Central memory CD8-positive, alpha-beta T cell (primary cell): ENCODE data around the gene LRRC63.

ENCODE experiments used
- ATAC-seq: fragments of 150-1000 bp; cut with Tn5 transposase; replicated peaks from 2 replicates; pipeline ENCODE4 v1.10.0; 2022; ENCODE audit warnings: mild to moderate bottlenecking, moderate FRiP score, moderate number of reproducible peaks; ENCODE audit not compliant: poor library complexity, severe bottlenecking; ENCODE audit errors: extremely low read depth
- DNase-seq, 2 donors: peaks; one replicate each; pipeline ENCODE4 v3.0.0; 2021; ENCODE audit warnings: low spot score in 2 of 2
- H3K27ac Mint-ChIP-seq: one replicate; pipeline ENCODE4 v1.8.0; 2022; ENCODE audit warnings: low read depth, mild to moderate bottlenecking, moderate library complexity, mixed read lengths
- H3K27me3 Mint-ChIP-seq: one replicate; pipeline ENCODE4 v1.8.0; 2022; ENCODE audit warnings: mixed read lengths
- H3K36me3 Mint-ChIP-seq: one replicate; pipeline ENCODE4 v1.8.0; 2022; ENCODE audit warnings: mild to moderate bottlenecking, moderate library complexity, mixed read lengths; ENCODE audit not compliant: insufficient read depth
- H3K4me1 Mint-ChIP-seq: one replicate; pipeline ENCODE4 v1.8.0; 2022; ENCODE audit warnings: mixed read lengths
- H3K4me3 Mint-ChIP-seq: one replicate; pipeline ENCODE4 v1.8.0; 2022; ENCODE audit warnings: mild to moderate bottlenecking, moderate library complexity, mixed read lengths
- H3K9me3 Mint-ChIP-seq: one replicate; pipeline ENCODE4 v1.8.0; 2022; ENCODE audit warnings: mixed read lengths

The LRRC63 gene

GRCh38 chr13:46304546-46304945 lies 92.8 kb downstream of the LRRC63 start:
- ATAC-seq (no peak), DNase-seq (no peak)
- Mint-ChIP-seq H3K27ac (peak overlapping the region; percentile 36), H3K36me3 (peaks cover 6% of the 10 kb centered on the region), H3K27me3 (no peaks in the 10 kb centered on the region), H3K4me3 (no peak overlapping the region), H3K9me3 (no peaks in the 10 kb centered on the region), H3K4me1 (peaks cover 14% of the 10 kb centered on the region)

DNA sequence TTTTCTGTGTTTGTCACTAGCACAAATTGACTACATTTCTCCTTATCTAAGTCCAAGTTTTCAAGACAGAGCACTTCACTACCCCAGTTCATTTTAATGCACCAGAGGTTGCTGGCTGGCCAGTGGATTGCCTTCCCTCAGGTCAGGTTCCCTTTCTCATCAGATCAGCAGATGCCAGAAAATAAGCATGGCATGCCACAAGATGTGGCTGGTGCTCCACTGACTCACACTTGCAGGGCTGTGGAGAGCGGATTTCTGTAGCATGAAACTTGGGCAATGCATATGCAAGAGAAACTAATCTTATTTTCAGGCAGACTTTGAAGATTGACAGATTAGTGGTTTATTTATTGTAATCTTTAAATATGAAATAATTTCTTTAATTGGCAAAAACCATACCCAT lies 95.8 kb downstream of the LRRC63 start:
- Mint-ChIP-seq H3K4me1 (peaks cover 14% of the 10 kb centered on the region), H3K27ac (no peak overlapping the region), H3K4me3 (no peak overlapping the region), H3K27me3 (no peaks in the 10 kb centered on the region), H3K9me3 (no peaks in the 10 kb centered on the region), H3K36me3 (peaks cover 8% of the 10 kb centered on the region)
- DNase-seq (no peak), ATAC-seq (no peak)

DNA sequence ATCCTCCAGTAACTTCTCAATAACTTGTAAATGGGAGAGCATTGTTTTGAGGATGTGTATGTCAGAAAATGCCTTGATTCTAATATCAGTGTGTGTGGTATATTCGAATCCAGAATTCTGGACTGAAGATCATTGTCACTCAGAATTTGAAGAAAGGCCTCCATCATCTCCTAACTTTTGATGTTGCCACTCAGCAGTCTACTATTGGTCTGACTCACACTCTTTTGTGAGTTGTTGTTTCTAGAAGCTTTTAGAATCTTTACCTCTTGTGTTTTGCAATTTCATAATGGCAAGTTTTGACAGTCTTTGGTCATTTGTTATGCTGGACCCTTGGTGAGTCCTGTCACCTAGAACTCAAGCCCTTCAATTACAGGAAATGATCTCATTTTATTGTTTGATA lies 98.3 kb downstream of the LRRC63 start:
- Mint-ChIP-seq H3K4me3 (no peak overlapping the region), H3K27me3 (no peaks in the 10 kb centered on the region), H3K36me3 (peaks cover 7% of the 10 kb centered on the region), H3K9me3 (no peaks in the 10 kb centered on the region), H3K4me1 (peaks cover 12% of the 10 kb centered on the region), H3K27ac (peak overlapping the region; percentile 1)
- ATAC-seq (no peak), DNase-seq (no peak)

DNA sequence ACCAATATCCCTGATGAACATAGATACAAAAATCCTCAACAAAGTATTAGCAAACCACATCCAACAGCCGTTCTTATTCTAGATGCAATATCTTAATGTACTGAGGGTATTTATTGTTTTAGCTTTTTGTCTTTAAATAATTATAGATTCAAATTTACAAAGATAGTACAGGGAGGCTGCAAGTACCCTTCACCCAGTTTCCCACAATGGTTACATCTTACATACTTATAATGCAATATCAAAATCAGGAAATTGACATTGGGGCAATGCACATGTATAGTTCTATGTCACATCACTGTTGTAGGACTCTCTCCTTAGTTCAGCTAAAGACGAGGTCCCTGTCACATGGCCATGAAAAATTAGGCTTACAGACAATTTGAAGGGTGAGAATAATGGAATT lies 99.5 kb downstream of the LRRC63 start:
- no peak for ATAC-seq
- no peak overlapping the region for H3K27ac Mint-ChIP-seq
- DNase-seq = no peak
- H3K9me3 Mint-ChIP-seq = no peaks in the 10 kb centered on the region
- no peaks in the 10 kb centered on the region for H3K27me3 Mint-ChIP-seq
- H3K4me1 Mint-ChIP-seq = peaks cover 12% of the 10 kb centered on the region
- no peak overlapping the region for H3K4me3 Mint-ChIP-seq
- peaks cover 7% of the 10 kb centered on the region for H3K36me3 Mint-ChIP-seq

- DNase-seq (no peak), ATAC-seq (no peak)
- Mint-ChIP-seq H3K4me1 (peaks cover 12% of the 10 kb centered on the region), H3K9me3 (no peaks in the 10 kb centered on the region), H3K4me3 (no peak overlapping the region), H3K27ac (peak overlapping the region; percentile 95), H3K27me3 (no peaks in the 10 kb centered on the region), H3K36me3 (peaks cover 4% of the 10 kb centered on the region)
These were observed 101.3 kb downstream of the LRRC63 start for GRCh38 chr13:46313024-46313423.

DNA sequence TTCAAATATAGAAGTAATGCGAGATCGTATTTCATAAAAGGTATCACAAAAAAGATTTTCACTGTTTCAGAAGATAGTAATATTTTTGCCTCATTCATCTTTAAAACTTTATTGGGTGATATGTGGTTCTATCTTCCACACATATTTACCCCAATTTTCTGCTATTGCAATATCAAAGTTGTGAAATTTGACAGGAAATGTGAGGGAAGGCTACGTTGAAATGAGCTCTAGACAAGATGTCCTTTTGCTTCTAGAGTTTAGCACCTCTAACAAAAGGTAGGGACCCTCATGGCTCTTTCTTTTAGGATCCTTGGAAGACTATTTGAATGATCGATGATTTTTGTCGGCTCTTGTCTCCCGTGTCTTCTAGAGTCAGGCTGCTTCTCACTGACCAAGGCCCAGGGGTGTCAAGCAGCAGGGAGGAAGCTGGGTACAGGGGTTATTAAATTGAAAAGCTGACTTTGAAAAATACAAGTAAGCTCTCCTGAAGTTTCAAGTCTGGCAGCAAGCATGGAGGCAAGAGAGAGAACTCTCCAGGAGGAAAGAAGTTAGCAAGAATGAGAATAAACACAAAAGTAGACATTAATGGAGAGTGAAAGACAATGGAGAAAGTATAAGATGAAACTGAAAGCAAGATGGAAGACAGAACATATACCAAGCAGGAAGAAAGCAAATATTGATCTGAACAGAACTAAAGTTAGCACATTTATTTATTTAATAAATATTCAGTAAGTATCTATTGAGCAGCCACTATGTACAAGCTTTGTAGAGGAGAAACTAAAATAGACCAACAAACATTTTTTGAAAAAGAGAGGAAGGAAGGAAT lies 101.9 kb downstream of the LRRC63 start:
- peaks cover 13% of the 10 kb centered on the region for H3K4me1 Mint-ChIP-seq
- ATAC-seq = peak; percentile 83
- no peaks in the 10 kb centered on the region for H3K9me3 Mint-ChIP-seq
- H3K27ac Mint-ChIP-seq = peak overlapping the region; percentile 95
- peak overlapping the region; percentile 49 for H3K4me3 Mint-ChIP-seq
- no peak for DNase-seq
- H3K27me3 Mint-ChIP-seq = no peaks in the 10 kb centered on the region
- H3K36me3 Mint-ChIP-seq = peaks cover 4% of the 10 kb centered on the region

DNA sequence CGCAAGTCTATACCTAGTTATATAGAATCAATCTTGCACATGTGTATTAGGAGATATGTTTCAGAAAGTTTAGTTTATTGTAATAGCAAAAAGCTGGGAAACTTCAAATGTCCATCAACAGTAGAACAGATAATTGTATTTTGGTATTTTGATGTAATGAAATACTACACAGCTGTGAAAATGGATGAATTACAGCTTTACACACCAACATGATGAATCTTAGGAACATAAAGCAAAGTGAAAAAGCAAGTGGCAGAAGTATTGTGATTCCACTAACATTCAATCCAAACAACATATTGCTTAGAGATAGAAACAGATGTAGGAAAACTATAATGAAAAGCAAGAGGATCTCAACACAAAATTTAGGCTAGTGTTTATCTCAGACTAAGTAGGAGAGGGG lies 102.9 kb downstream of the LRRC63 start:
- no peaks in the 10 kb centered on the region for H3K9me3 Mint-ChIP-seq
- H3K27ac Mint-ChIP-seq = peak overlapping the region; percentile 95
- H3K4me1 Mint-ChIP-seq = peaks cover 19% of the 10 kb centered on the region
- ATAC-seq = no peak
- no peaks in the 10 kb centered on the region for H3K27me3 Mint-ChIP-seq
- no peak overlapping the region for H3K4me3 Mint-ChIP-seq
- DNase-seq = no peak
- H3K36me3 Mint-ChIP-seq = peaks cover 6% of the 10 kb centered on the region

DNA sequence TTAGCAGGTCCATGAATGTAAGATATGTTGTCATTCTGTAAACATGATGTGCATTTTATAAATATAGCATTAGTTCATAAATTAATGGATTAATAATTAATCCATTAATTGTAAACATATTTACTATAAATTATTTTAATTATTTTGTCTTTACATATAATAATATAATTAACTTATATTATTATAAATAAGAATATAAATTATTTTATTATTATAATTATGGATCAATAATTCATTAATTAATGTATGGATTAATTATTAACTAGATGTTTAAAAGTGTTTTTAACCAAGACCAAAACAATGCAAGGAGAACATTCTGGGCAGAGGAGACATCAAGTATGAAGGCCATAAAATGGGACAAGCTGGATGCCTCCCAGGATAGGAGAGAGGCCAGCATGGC lies 103.3 kb downstream of the LRRC63 start:
- peaks cover 19% of the 10 kb centered on the region for H3K4me1 Mint-ChIP-seq
- ATAC-seq (no peak), DNase-seq (no peak)
- no peaks in the 10 kb centered on the region for H3K9me3 Mint-ChIP-seq
- no peaks in the 10 kb centered on the region for H3K27me3 Mint-ChIP-seq
- H3K4me3 Mint-ChIP-seq = no peak overlapping the region
- no peak overlapping the region for H3K27ac Mint-ChIP-seq
- H3K36me3 Mint-ChIP-seq = peaks cover 6% of the 10 kb centered on the region

- Mint-ChIP-seq H3K4me1 (peaks cover 24% of the 10 kb centered on the region), H3K9me3 (no peaks in the 10 kb centered on the region), H3K4me3 (no peak overlapping the region), H3K36me3 (peaks cover 6% of the 10 kb centered on the region), H3K27me3 (no peaks in the 10 kb centered on the region), H3K27ac (peak overlapping the region; percentile 0)
- ATAC-seq (no peak), DNase-seq (no peak)
These were observed 103.9 kb downstream of the LRRC63 start for GRCh38 chr13:46315491-46316075.

GRCh38 chr13:46317120-46317519 lies 105.4 kb downstream of the LRRC63 start:
- no peaks in the 10 kb centered on the region for H3K9me3 Mint-ChIP-seq
- H3K36me3 Mint-ChIP-seq = peaks cover 4% of the 10 kb centered on the region
- DNase-seq (no peak), ATAC-seq (no peak)
- H3K4me3 Mint-ChIP-seq = no peak overlapping the region
- H3K4me1 Mint-ChIP-seq = peaks cover 37% of the 10 kb centered on the region
- H3K27ac Mint-ChIP-seq = no peak overlapping the region
- H3K27me3 Mint-ChIP-seq = no peaks in the 10 kb centered on the region

DNA sequence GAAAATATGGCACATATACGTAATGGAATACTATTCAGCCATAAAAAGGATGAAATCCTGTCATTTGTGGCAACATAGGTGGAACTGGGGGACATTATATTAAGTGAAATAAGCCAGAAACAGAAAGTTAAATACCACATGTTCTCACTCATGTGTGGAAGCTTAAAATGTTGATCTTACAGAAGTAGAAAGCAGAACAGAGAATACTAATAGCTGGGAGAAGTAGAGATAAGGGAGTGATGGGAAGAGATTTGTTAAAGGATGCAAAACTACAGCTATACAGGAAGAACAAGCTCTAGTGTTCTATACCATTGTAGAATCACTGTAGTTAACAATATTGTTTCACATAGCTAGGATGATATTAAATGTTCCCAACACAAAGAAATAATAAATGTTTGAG lies 107.3 kb downstream of the LRRC63 start:
- Mint-ChIP-seq H3K4me1 (peaks cover 27% of the 10 kb centered on the region), H3K36me3 (peaks cover 2% of the 10 kb centered on the region)
- ATAC-seq = no peak

GRCh38 chr13:46320406-46320805 lies 108.7 kb downstream of the LRRC63 start:
- ATAC-seq = peak; percentile 38
- peaks cover 2% of the 10 kb centered on the region for H3K36me3 Mint-ChIP-seq
- no peak for DNase-seq
- H3K27me3 Mint-ChIP-seq = peaks cover 12% of the 10 kb centered on the region
- peak overlapping the region; percentile 77 for H3K4me3 Mint-ChIP-seq
- peak overlapping the region; percentile 91 for H3K27ac Mint-ChIP-seq
- peaks cover 25% of the 10 kb centered on the region for H3K4me1 Mint-ChIP-seq
- H3K9me3 Mint-ChIP-seq = no peaks in the 10 kb centered on the region

More for the DNA sequence above, 107.3 kb downstream of the LRRC63 start:
- Mint-ChIP-seq H3K9me3 (no peaks in the 10 kb centered on the region), H3K27ac (peak overlapping the region; percentile 1), H3K27me3 (peaks cover 7% of the 10 kb centered on the region), H3K4me3 (no peak overlapping the region)
- DNase-seq = no peak

GRCh38 chr13:46320821-46321220 lies 109.1 kb downstream of the LRRC63 start:
- H3K4me1 Mint-ChIP-seq = peaks cover 25% of the 10 kb centered on the region
- peaks cover 2% of the 10 kb centered on the region for H3K36me3 Mint-ChIP-seq
- peak; percentile 30 for ATAC-seq
- H3K9me3 Mint-ChIP-seq = no peaks in the 10 kb centered on the region
- peaks cover 12% of the 10 kb centered on the region for H3K27me3 Mint-ChIP-seq
- peak overlapping the region; percentile 77 for H3K4me3 Mint-ChIP-seq
- DNase-seq = no peak
- H3K27ac Mint-ChIP-seq = peak overlapping the region; percentile 91
